MM.1S (cell line): ENCODE results near the gene PANX1.
"Not testable (repeated sequence)": the region's sequence is repeated elsewhere in the genome, so short reads cannot be mapped to it uniquely, and the experiment has no call there.

Source experiments
- CTCF ChIP-seq: fragments of 300-600 bp; sonication (generic); IDR thresholded peaks from 2 replicates; pipeline ENCODE4 v1.5.1; 2016; ENCODE audit warnings: antibody characterized with exemption, low read length, mixed read lengths
- EZH2 ChIP-seq: fragments of 300-600 bp; sonication (generic); optimal IDR thresholded peaks from 2 replicates; pipeline ENCODE3; 2017; ENCODE audit warnings: low read depth, mild to moderate bottlenecking, antibody characterized with exemption, low read length, mixed read lengths
- EZH2phosphoT487 ChIP-seq: fragments of 300-600 bp; sonication (generic); IDR thresholded peaks from 2 replicates; pipeline ENCODE4 v1.6.1; 2018; ENCODE audit warnings: antibody characterized with exemption, low read length

- TF ChIP-seq EZH2phosphoT487, CTCF, EZH2: not testable (repeated sequence)
Measured at GRCh38 chr11:94119676-94120075, 9.0 kb upstream of the PANX1 start.
